Pericardium fibroblast (primary cell): Measurements from ENCODE around the gene CDH18. TPM values are rescaled to one million over a fixed set of nuclear protein-coding genes. Genes with fewer than 3 reads are reported as not detected.

Experiments
- total RNA-seq: library from RNA; depleted of rRNA; stranded (reverse); fragments of >200 nt; gene quantifications from 2 replicates; pipeline ENCODE4 v1.2.3, GENCODE V29; 2015

CDH18 gene
- total RNA-seq, result 0.60 TPM in 1 of 2 replicates, not detected in the other

GRCh38 chr5:19987612-19988361, at the start of gene CDH18:
TSS of gene CDH18 (minus strand) at chr5:19988200. CDS start at chr5:19838986, 149,214 bp downstream.

